IMR-90 (cell line): ENCODE measurements around the gene CD72. TPM values are rescaled to one million over a fixed set of nuclear protein-coding genes. Genes with fewer than 3 reads are reported as not detected.
A peak's percentile ranks its signal among the peaks of the same experiment; 100 is the strongest.

ENCODE experiments used
- ATAC-seq: fragments of 200-7000 bp; cut with Tn5 transposase; 2 replicates; pipeline ENCODE4 v1.9.1; 2020; ENCODE audit warnings: low read depth, mild to moderate bottlenecking, moderate library complexity
- BruUV-seq: library from RNA; stranded (reverse); fragments of 400-500 nt; replicated peaks from 2 replicates; lab custom pipeline; 2021; lab: Mats Ljungman, UMichigan
- CTCF ChIA-PET: fragments of 300-600 bp; formaldehyde crosslinking; extraction: SDS; loops from one replicate; lab custom pipeline; 2021; ENCODE audit warnings: antibody characterized with exemption; lab: Yijun Ruan, JAX
- POLR2A ChIA-PET: fragments of 300-600 bp; sonication (Branson Sonifier 250); formaldehyde crosslinking; loops from one replicate; lab custom pipeline; 2022; ENCODE audit warnings: antibody characterized with exemption; ENCODE audit not compliant: unreplicated experiment; lab: Charles Lee
- DNase-seq: peaks from one replicate; pipeline ENCODE4 v3.0.0; 2013
- H2AFZ ChIP-seq: replicated peaks from 2 replicates; pipeline ENCODE3; 2013; ENCODE audit warnings: low read length, mild to moderate bottlenecking; ENCODE audit not compliant: poor library complexity
- H2AK5ac ChIP-seq: 2 replicates; pipeline ENCODE4 v1.6.1; 2013; ENCODE audit warnings: low read depth, low read length, inconsistent platforms
- H2AK9ac ChIP-seq: replicated peaks from 2 replicates; pipeline ENCODE3; 2013; ENCODE audit warnings: mild to moderate bottlenecking, low read depth, low read length, moderate library complexity; ENCODE audit not compliant: poor library complexity
- H2BK120ac ChIP-seq: 2 replicates; pipeline ENCODE4 v1.6.1; 2013; ENCODE audit warnings: low read depth, low read length, inconsistent platforms
- H2BK15ac ChIP-seq: 3 replicates; pipeline ENCODE4 v1.6.1; 2013; ENCODE audit warnings: low read depth, low read length, inconsistent platforms
- H2BK20ac ChIP-seq: 2 replicates; pipeline ENCODE4 v1.6.1; 2013; ENCODE audit warnings: low read depth, mild to moderate bottlenecking, inconsistent platforms, low read length, moderate library complexity
- H2BK5ac ChIP-seq: 2 replicates; pipeline ENCODE4 v1.6.1; 2013; ENCODE audit warnings: mild to moderate bottlenecking, low read depth, low read length, inconsistent platforms; ENCODE audit not compliant: poor library complexity, severe bottlenecking
- H3K14ac ChIP-seq: replicated peaks from 2 replicates; pipeline ENCODE4 v1.6.1; 2013; ENCODE audit warnings: low read depth, low read length, inconsistent platforms
- H3K18ac ChIP-seq: 2 replicates; pipeline ENCODE4 v1.6.1; 2013; ENCODE audit warnings: low read depth, low read length, control low read depth
- H3K23ac ChIP-seq: 2 replicates; pipeline ENCODE4 v1.6.1; 2013; ENCODE audit warnings: low read depth, low read length, inconsistent platforms
- H3K27ac ChIP-seq: 2 replicates; pipeline ENCODE4 v1.5.1; 2013; ENCODE audit warnings: mild to moderate bottlenecking, control low read depth, low read length; ENCODE audit not compliant: insufficient read depth
- H3K27me3 ChIP-seq: 2 replicates; pipeline ENCODE4 v1.6.1; 2013; ENCODE audit warnings: low read length; ENCODE audit not compliant: control insufficient read depth, insufficient read depth
- H3K36me3 ChIP-seq: 2 replicates; pipeline ENCODE4 v1.6.1; 2013; ENCODE audit warnings: low read length, mixed read lengths; ENCODE audit not compliant: control insufficient read depth, insufficient read depth
- H3K4ac ChIP-seq: 2 replicates; pipeline ENCODE4 v1.6.1; 2013; ENCODE audit warnings: low read depth, low read length, inconsistent platforms
- H3K4me1 ChIP-seq: 2 replicates; pipeline ENCODE4 v1.6.1; 2013; ENCODE audit warnings: low read length, mixed read lengths; ENCODE audit not compliant: control insufficient read depth, insufficient read depth
- H3K4me2 ChIP-seq: 2 replicates; pipeline ENCODE4 v1.6.1; 2013; ENCODE audit warnings: low read depth, mild to moderate bottlenecking, control low read depth, low read length, moderate library complexity
- H3K4me3 ChIP-seq: 2 replicates; pipeline ENCODE4 v1.5.1; 2013; ENCODE audit warnings: low read depth, mild to moderate bottlenecking, control low read depth, low read length, moderate library complexity; ENCODE audit not compliant: insufficient read depth
- H3K56ac ChIP-seq: 2 replicates; pipeline ENCODE4 v1.6.1; 2013; ENCODE audit warnings: low read length, inconsistent platforms; ENCODE audit not compliant: insufficient read depth; ENCODE audit errors: extremely low read depth
- H3K79me1 ChIP-seq, 2 experiments: 2 replicates each; pipeline ENCODE4 v1.6.1; 2013; ENCODE audit warnings: low read length in 2 of 2, inconsistent platforms in 1 of 2, low read depth in 1 of 2
- H3K9ac ChIP-seq: 2 replicates; pipeline ENCODE4 v1.6.1; 2013; ENCODE audit warnings: low read depth, low read length, control low read depth
- H3K9me1 ChIP-seq: 2 replicates; pipeline ENCODE4 v1.6.1; 2013; ENCODE audit warnings: low read length, inconsistent platforms; ENCODE audit not compliant: insufficient read depth
- H3K9me3 ChIP-seq: 2 replicates; pipeline ENCODE4 v1.6.1; 2013; ENCODE audit warnings: low read length; ENCODE audit not compliant: control insufficient read depth, insufficient read depth
- H4K20me1 ChIP-seq: 2 replicates; pipeline ENCODE4 v1.6.1; 2013; ENCODE audit warnings: low read length, inconsistent platforms; ENCODE audit not compliant: insufficient read depth
- H4K5ac ChIP-seq: 2 replicates; pipeline ENCODE4 v1.6.1; 2013; ENCODE audit warnings: mild to moderate bottlenecking, low read depth, low read length, control low read depth
- H4K8ac ChIP-seq, 2 experiments: 2 replicates each; pipeline ENCODE4 v1.6.1; 2013; ENCODE audit warnings: low read depth in 2 of 2, low read length in 2 of 2, control low read depth in 1 of 2, inconsistent platforms in 1 of 2
- H4K91ac ChIP-seq: 2 replicates; pipeline ENCODE4 v1.6.1; 2013; ENCODE audit warnings: low read depth, low read length, inconsistent platforms; ENCODE audit not compliant: insufficient read depth
- BHLHE40 ChIP-seq: fragments of 150-350 bp; IDR thresholded peaks from 2 replicates; pipeline ENCODE4 v1.6.1; 2016; ENCODE audit warnings: mild to moderate bottlenecking, low read depth, low read length
- CEBPB ChIP-seq: IDR thresholded peaks from 2 replicates; pipeline ENCODE4 v1.6.1; 2012; ENCODE audit warnings: low read depth, low read length, improper control_type of control experiment
- CHD1 ChIP-seq: IDR thresholded peaks from 2 replicates; pipeline ENCODE4 v1.6.1; 2012; ENCODE audit warnings: low read depth, low read length, improper control_type of control experiment
- CTCF ChIP-seq: conservative IDR thresholded peaks from 2 replicates; pipeline ENCODE4 v1.5.1; 2012; ENCODE audit warnings: mild to moderate bottlenecking, low read depth, low read length, improper control_type of control experiment
- ELK1 ChIP-seq: fragments of 150-350 bp; IDR thresholded peaks from 2 replicates; pipeline ENCODE4 v1.6.1; 2016; ENCODE audit warnings: low read depth, mild to moderate bottlenecking, low read length, moderate library complexity, borderline replicate concordance
- MAFK ChIP-seq: IDR thresholded peaks from 2 replicates; pipeline ENCODE4 v1.6.1; 2012; ENCODE audit warnings: low read depth, low read length, improper control_type of control experiment
- MAZ ChIP-seq: IDR thresholded peaks from 2 replicates; pipeline ENCODE4 v1.6.1; 2012; ENCODE audit warnings: low read depth, mild to moderate bottlenecking, low read length, improper control_type of control experiment, moderate library complexity, borderline replicate concordance
- NFE2L2 ChIP-seq: fragments of 150-350 bp; IDR thresholded peaks from 2 replicates; pipeline ENCODE4 v1.6.1; 2016; ENCODE audit warnings: low read depth, mild to moderate bottlenecking, low read length
- POLR2A ChIP-seq: IDR thresholded peaks from 2 replicates; pipeline ENCODE4 v1.6.1; 2012; ENCODE audit warnings: mild to moderate bottlenecking, low read depth, low read length
- RAD21 ChIP-seq: IDR thresholded peaks from 2 replicates; pipeline ENCODE4 v1.6.1; 2012; ENCODE audit warnings: low read length, improper control_type of control experiment
- RCOR1 ChIP-seq: IDR thresholded peaks from 2 replicates; pipeline ENCODE4 v1.6.1; 2012; ENCODE audit warnings: mild to moderate bottlenecking, low read length, improper control_type of control experiment; ENCODE audit not compliant: insufficient replicate concordance
- RFX5 ChIP-seq: IDR thresholded peaks from 2 replicates; pipeline ENCODE4 v1.8.0; 2012; ENCODE audit warnings: low read depth, mild to moderate bottlenecking, low read length, moderate library complexity
- USF2 ChIP-seq: fragments of 150-350 bp; IDR thresholded peaks from 2 replicates; pipeline ENCODE4 v1.6.1; 2017; ENCODE audit warnings: mild to moderate bottlenecking, antibody characterized with exemption, low read length, low read depth
- WGBS, 2 experiments: methylation state at CpG; one replicate each; pipeline versions ENCODE4 v1.1.5 to v1.1.7; 2013; ENCODE audit warnings: missing lambda C conversion rate in 2 of 2; ENCODE audit not compliant: insufficient read length in 1 of 2; ENCODE audit errors: extremely low coverage in 2 of 2; 5-methylcytosine and 5-hydroxymethylcytosine counted together
- dilution Hi-C: fragments of 300-500 bp; cut with HindIII; formaldehyde crosslinking; loops from one replicate; pipeline ENCODE4 v1.14.3; 2018; ENCODE audit warnings: low sequenced_read_pairs; ENCODE audit not compliant: unreplicated experiment
- in situ Hi-C: fragments of 300-500 bp; cut with MboI; formaldehyde crosslinking; loops from 3 replicates; pipeline ENCODE4 v1.14.3; 2019; ENCODE audit warnings: low sequenced_read_pairs, inconsistent platforms, mixed read lengths
- intact Hi-C: fragments of 100-400 bp; cut with micrococcal nuclease; formaldehyde crosslinking; loops from 2 replicates; pipeline ENCODE4 v1.10.0; 2022
- polyA plus RNA-seq, 3 experiments: library from polyadenylated mRNA; depleted of rRNA; stranded (reverse); fragments of >200 nt; gene quantifications; 2 replicates each; pipeline ENCODE4 v1.2.3, GENCODE V29; 2012; ENCODE audit warnings: low replicate concordance in 1 of 3
- total RNA-seq: library from RNA; depleted of rRNA; stranded (reverse); fragments of >200 nt; gene quantifications from 2 replicates; pipeline ENCODE4 v1.2.3, GENCODE V29; 2012

The CD72 gene
- total and polyA plus RNA-seq, 2 of the 4 experiments (the other 2 are of a cell fraction): 0.36 to 0.58 TPM

GRCh38 chr9:35646533-35647265 lies 28.5 kb upstream of the CD72 start:
- peak overlapping the region; percentile 81 for H4K91ac ChIP-seq
- peak overlapping the region; percentile 87 for H3K4ac ChIP-seq
- H4K8ac ChIP-seq: peak overlapping the region; percentile 88 to 97
- H3K18ac ChIP-seq: peak overlapping the region; percentile 43
- H2AK9ac ChIP-seq: peak overlapping the region; percentile 87
- POLR2A ChIA-PET: no interaction called here
- in situ Hi-C loops (no loop called here), dilution Hi-C loops (no loop called here), intact Hi-C loops (no loop called here)
- peaks cover 8% of the 10 kb centered on the region for H3K4me1 ChIP-seq
- peak overlapping the region; percentile 96 for H3K14ac ChIP-seq
- no peaks in the 10 kb centered on the region for H4K20me1 ChIP-seq
- ATAC-seq (peak; percentile 99), DNase-seq (peak; percentile 82)
- no TSS peak for BruUV-seq
- H2BK20ac ChIP-seq: 0 out of 2 replicates have a peak overlapping the region, but pooled peaks have one; percentile 42
- no peaks in the 10 kb centered on the region for H3K27me3 ChIP-seq
- H2BK15ac ChIP-seq: peak overlapping the region; percentile 48; the same call in 1 of the 3 replicates
- no peaks in the 10 kb centered on the region for H3K9me3 ChIP-seq
- peak overlapping the region; percentile 61 for H2BK5ac ChIP-seq
- peak overlapping the region; percentile 54 for H3K4me3 ChIP-seq
- H3K27ac ChIP-seq: peak overlapping the region; percentile 61
- H2BK120ac ChIP-seq: peak overlapping the region; percentile 66
- H2AK5ac ChIP-seq: peak overlapping the region; percentile 43; the same call in 1 of the 2 replicates
- H4K5ac ChIP-seq: peak overlapping the region; percentile 71
- 0 out of 4 replicates have a peak, but pooled peaks cover 0 to 4% of the 10 kb centered on the region in 2 experiments for H3K79me1 ChIP-seq
- H3K4me2 ChIP-seq: peak overlapping the region; percentile 82
- H2AFZ ChIP-seq: peak overlapping the region; percentile 97
- no peaks in the 10 kb centered on the region for H3K36me3 ChIP-seq
- peak overlapping the region; percentile 91 for H3K23ac ChIP-seq
- no peaks in the 10 kb centered on the region for H3K9me1 ChIP-seq
- WGBS, 2 experiments: 0% methylated on average over 31 of the region's 58 CpGs; no CpG with 5 or more reads in 1 of the 2 experiments
- peak overlapping the region; percentile 73 for H3K9ac ChIP-seq
- H3K56ac ChIP-seq: 0 out of 2 replicates have a peak overlapping the region, but pooled peaks have one; percentile 45
- CTCF ChIA-PET: interaction anchor here (0.6 to 2.6 kb wide), 9 partner anchors 11 to 261 kb away, joined by 3 to 19 read pairs (median 3); partner anchors contain the start of genes CCDC107 and RMRP
- TF ChIP-seq CHD1: no peak
- TF ChIP-seq RFX5: no peak
- TF ChIP-seq BHLHE40: no peak
- TF ChIP-seq MAFK: no peak
- TF ChIP-seq RAD21: peak; percentile 83
- 0 out of 2 replicates have a peak, but pooled peaks have one; percentile 1 for TF ChIP-seq NFE2L2
- no peak for TF ChIP-seq USF2
- TF ChIP-seq ELK1: no peak
- peak; percentile 48; the same call in 1 of the 2 replicates for TF ChIP-seq POLR2A
- TF ChIP-seq MAZ: peak; percentile 64; the same call in 1 of the 2 replicates
- TF ChIP-seq CEBPB: no peak
- TF ChIP-seq CTCF: peak; percentile 98
- no peak for TF ChIP-seq RCOR1
